ENCODE results near the gene TMEM132C. TPM values are rescaled to one million over a fixed set of nuclear protein-coding genes. Genes with fewer than 3 reads are reported as not detected.
"Not testable (repeated sequence)": the region's sequence is repeated elsewhere in the genome, so short reads cannot be mapped to it uniquely, and the experiment has no call there.

TMEM132C gene
- total RNA-seq, 6 experiments from 2014 or later: 0.04 to 0.19 (median 0.06) TPM; not detected in 3

DNA sequence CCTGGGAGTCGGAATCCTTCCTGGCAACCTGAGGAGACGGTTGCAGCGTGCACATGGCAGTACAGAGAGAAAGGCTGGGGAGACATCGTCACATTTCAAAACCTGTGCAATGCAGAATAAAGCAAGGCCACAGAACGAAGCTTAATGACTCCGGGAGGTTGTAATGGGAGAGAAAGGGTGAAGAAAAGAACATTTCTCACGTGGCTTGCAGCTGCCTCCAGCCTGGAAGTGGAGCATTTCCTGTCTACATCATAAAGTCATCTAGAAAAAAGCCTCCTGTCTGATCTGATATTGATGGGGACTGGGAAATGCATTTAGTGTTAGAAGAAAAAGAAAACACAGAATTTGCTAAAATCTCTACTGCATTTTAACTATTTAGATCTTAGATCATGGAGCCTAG, 209.3 kb downstream of the TMEM132C start:
- no peaks in the 10 kb centered on the region for H3K27me3 ChIP-seq
- no peaks in the 10 kb centered on the region for H3K4me1 ChIP-seq
- no peak for DNase-seq
- H3K27ac ChIP-seq: no peak overlapping the region
- no peaks in the 10 kb centered on the region for H3K36me3 ChIP-seq
- 36% methylated on average over 7 of the region's 7 CpGs for WGBS (ENCODE audit: insufficient coverage, low coverage, low lambda C conversion rate, missing lambda C conversion rate)
- intact Hi-C loops (cut with DNase I): no loop called here
- H3K4me3 ChIP-seq: no peak overlapping the region
- TF ChIP-seq, protein P1, sequence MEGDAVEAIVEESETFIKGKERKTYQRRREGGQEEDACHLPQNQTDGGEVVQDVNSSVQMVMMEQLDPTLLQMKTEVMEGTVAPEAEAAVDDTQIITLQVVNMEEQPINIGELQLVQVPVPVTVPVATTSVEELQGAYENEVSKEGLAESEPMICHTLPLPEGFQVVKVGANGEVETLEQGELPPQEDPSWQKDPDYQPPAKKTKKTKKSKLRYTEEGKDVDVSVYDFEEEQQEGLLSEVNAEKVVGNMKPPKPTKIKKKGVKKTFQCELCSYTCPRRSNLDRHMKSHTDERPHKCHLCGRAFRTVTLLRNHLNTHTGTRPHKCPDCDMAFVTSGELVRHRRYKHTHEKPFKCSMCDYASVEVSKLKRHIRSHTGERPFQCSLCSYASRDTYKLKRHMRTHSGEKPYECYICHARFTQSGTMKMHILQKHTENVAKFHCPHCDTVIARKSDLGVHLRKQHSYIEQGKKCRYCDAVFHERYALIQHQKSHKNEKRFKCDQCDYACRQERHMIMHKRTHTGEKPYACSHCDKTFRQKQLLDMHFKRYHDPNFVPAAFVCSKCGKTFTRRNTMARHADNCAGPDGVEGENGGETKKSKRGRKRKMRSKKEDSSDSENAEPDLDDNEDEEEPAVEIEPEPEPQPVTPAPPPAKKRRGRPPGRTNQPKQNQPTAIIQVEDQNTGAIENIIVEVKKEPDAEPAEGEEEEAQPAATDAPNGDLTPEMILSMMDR (IDR thresholded peaks at IDR 0.05): no peak
- TF ChIP-seq POLR2A (IDR thresholded peaks at IDR 0.05): no peak
- no peak for ATAC-seq
- H3K9me3 ChIP-seq: no peaks in the 10 kb centered on the region

DNA sequence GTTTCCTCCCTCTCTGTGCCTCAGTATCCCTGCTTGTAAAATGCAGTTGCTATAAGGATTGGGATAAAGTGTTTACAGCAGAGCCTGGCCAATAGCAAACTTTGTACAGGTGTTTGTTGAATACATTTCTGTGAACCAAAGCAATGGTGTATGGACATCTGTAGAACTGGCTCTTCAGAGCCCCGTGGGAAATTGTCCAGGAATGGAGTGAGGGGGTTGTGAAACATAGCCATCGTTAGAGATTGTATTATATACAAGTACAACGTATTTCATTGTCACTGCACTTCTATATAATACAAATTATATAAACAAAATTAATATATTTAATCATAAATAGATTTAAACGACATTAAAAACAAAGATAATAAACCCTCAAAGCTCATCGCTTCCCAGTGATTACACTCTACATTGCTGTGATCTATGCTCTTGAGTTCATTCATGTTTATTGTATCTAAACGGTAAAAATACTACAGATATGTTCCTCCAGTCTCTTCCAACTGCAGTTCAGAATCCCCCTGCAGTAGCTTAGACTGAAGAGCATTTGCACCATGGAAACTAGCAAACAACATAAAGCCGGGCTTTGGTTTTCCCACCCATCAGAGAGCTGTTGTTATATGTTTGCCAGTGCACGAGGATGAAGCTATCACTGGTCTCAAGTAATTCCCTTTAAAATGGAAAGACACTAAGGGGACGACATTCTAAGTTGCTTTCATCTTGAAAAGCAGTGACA, 216.7 kb downstream of the TMEM132C start:
- no peaks in the 10 kb centered on the region for H3K36me3 ChIP-seq
- no peaks in the 10 kb centered on the region for H3K4me1 ChIP-seq
- TF ChIP-seq, protein P1 (IDR thresholded peaks at IDR 0.05): no peak
- no peak for TF ChIP-seq POLR2A (IDR thresholded peaks at IDR 0.05)
- WGBS (ENCODE audit: insufficient coverage, low coverage, low lambda C conversion rate, missing lambda C conversion rate): 50% methylated on average over 9 of the region's 9 CpGs
- intact Hi-C loops (cut with DNase I): no loop called here
- no peak overlapping the region for H3K27ac ChIP-seq
- H3K27me3 ChIP-seq: no peaks in the 10 kb centered on the region
- DNase-seq (no peak), ATAC-seq (no peak)
- H3K9me3 ChIP-seq: no peaks in the 10 kb centered on the region
- no peak overlapping the region for H3K4me3 ChIP-seq

DNA sequence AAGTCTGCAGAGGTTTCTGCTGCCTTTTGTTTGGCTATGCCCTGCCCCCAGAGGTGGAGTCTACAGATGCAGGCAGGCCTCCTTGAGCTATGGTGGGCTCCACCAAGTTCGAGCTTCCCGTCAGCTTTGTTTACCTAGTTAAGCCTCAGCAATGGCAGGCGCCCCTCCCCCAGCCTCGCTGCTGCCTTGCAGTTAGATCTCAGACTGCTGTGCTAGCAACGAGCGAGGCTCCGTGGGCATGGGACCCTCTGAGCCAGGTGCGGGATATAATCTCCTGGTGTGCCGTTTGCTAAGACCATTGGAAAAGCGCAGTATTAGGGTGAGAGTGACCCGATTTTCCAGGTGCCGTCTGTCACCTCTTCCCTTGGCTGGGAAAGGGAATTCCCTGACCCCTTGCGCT, 230.4 kb downstream of the TMEM132C start:
- H3K27me3 ChIP-seq; H3K4me1 ChIP-seq; H3K9me3 ChIP-seq; H3K36me3 ChIP-seq; DNase-seq; intact Hi-C loops (cut with DNase I); H3K27ac ChIP-seq; H3K4me3 ChIP-seq; ATAC-seq: not testable (repeated sequence)
- WGBS (ENCODE audit: insufficient coverage, low coverage, low lambda C conversion rate, missing lambda C conversion rate): no CpG with 5 or more reads among the region's 13 CpGs

DNA sequence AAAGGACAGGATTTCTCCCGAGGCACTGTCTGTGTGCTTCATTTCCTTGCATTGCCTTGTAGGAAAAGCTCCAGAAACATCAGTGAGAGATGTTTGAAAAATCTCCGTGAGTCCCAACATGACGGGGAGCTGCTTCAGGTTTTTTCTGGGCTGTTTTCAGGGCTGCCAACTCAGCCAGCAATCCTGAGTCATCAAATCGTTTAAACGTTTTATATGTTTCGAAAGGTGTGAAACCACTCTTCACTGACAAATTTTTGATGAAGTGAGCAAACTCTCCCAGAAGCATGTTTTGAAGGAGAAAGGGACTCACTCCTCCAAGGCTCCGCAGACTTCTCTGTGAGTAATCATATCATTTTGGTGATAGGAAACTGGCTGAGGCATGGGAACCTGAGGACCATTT, 240.5 kb downstream of the TMEM132C start:
- TF ChIP-seq, protein P1 (IDR thresholded peaks at IDR 0.05): no peak
- no peak for TF ChIP-seq POLR2A (IDR thresholded peaks at IDR 0.05)
- WGBS (ENCODE audit: insufficient coverage, low coverage, low lambda C conversion rate, missing lambda C conversion rate): 44% methylated on average over 7 of the region's 7 CpGs
- no peak for ATAC-seq

DNA sequence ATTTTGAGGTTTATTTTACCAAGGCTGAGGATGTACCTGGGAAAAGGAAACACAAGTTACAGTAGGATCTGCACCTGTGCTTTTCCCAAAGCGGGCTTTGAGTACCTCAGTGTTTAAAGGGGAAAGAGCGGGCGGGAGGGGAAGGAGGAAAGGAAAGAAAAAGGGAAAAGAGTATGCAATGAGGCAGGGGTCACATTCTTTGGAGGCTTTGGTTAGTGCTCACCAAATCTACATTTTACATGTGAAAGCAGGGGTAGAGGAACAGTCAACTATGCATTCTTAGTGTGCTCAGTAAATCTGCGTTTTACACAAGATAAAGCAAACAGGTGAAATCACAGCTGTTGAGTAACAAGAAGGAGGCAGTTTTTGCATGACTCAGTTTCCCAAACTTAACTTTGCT, 242.2 kb downstream of the TMEM132C start:
- 61% methylated on average over 4 of the region's 4 CpGs for WGBS (ENCODE audit: insufficient coverage, low coverage, low lambda C conversion rate, missing lambda C conversion rate)
- Histone ChIP-seq H3K4me3 (no peak overlapping the region), H3K27ac (no peak overlapping the region), H3K9me3 (no peaks in the 10 kb centered on the region), H3K27me3 (no peaks in the 10 kb centered on the region), H3K36me3 (no peaks in the 10 kb centered on the region), H3K4me1 (no peaks in the 10 kb centered on the region)
- no peak for DNase-seq
- TF ChIP-seq POLR2A (IDR thresholded peaks at IDR 0.05): no peak
- TF ChIP-seq, protein P1 (IDR thresholded peaks at IDR 0.05): no peak
- no peak for ATAC-seq
- intact Hi-C loops (cut with DNase I): no loop called here

More for the DNA sequence above, 240.5 kb downstream of the TMEM132C start:
- H3K27ac ChIP-seq: no peak overlapping the region
- no peak for DNase-seq
- no peaks in the 10 kb centered on the region for H3K27me3 ChIP-seq
- intact Hi-C loops (cut with DNase I): no loop called here
- no peak overlapping the region for H3K4me3 ChIP-seq
- H3K4me1 ChIP-seq: no peaks in the 10 kb centered on the region
- no peaks in the 10 kb centered on the region for H3K9me3 ChIP-seq
- no peaks in the 10 kb centered on the region for H3K36me3 ChIP-seq

Data from right lobe of liver (tissue), 6 donors.